ENCODE data around the gene ARHGEF18. TPM values are rescaled to one million over a fixed set of nuclear protein-coding genes. Genes with fewer than 3 reads are reported as not detected.

The ARHGEF18 gene
- total RNA-seq, 4 donors from 2014 or later = 19.9 to 58.5 (median 31.9) TPM

- H3K27me3 ChIP-seq = no peaks in the 10 kb centered on the region
- 81 to 83% methylated on average over 14 of the region's 14 CpGs for WGBS, 2 donors
- no peaks in the 10 kb centered on the region for H3K9me3 ChIP-seq
- peak overlapping the region in 1 of 4 donors; percentile 17 for H3K27ac ChIP-seq
- no peak for TF ChIP-seq POLR2A (IDR thresholded peaks at IDR 0.05)
- H3K4me3 ChIP-seq = no peak overlapping the region
- H3K4me1 ChIP-seq = peaks cover 0 to 18% (median 9%) of the 10 kb centered on the region in 4 donors
- peaks cover 0 to 35% (median 0%) of the 10 kb centered on the region in 3 donors for H3K36me3 ChIP-seq
- no peak for DNase-seq (ENCODE audit: low spot score in 2 of 2)
These were observed 42.5 kb downstream of the ARHGEF18 start for GRCh38 chr19:7391218-7391670.

DNA sequence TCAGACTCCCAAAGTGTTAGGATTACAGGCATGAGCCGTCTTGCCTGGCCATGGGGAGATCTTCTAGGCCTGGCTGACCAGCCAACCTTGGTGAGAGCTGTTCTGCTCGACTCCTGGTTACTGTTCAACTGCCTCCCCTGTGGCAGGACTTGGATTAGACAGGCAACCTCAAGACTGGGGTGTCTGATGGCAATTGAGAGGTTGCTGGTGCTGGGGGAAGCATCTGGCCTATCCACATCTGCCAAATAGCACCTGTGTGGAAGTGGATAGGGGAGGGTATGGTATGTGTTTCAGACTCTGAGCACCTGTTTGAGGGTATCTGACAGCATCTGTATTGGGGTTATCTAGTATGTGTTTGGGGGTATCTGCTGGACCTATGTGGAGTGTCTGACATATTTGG is 44.7 kb downstream of the ARHGEF18 start:
- no peak overlapping the region for H3K27ac ChIP-seq
- H3K4me3 ChIP-seq = no peak overlapping the region
- H3K4me1 ChIP-seq = peaks cover 0 to 32% (median 12%) of the 10 kb centered on the region in 4 donors
- H3K9me3 ChIP-seq = no peaks in the 10 kb centered on the region
- TF ChIP-seq POLR2A (IDR thresholded peaks at IDR 0.05) = no peak
- TF ChIP-seq, protein P1, sequence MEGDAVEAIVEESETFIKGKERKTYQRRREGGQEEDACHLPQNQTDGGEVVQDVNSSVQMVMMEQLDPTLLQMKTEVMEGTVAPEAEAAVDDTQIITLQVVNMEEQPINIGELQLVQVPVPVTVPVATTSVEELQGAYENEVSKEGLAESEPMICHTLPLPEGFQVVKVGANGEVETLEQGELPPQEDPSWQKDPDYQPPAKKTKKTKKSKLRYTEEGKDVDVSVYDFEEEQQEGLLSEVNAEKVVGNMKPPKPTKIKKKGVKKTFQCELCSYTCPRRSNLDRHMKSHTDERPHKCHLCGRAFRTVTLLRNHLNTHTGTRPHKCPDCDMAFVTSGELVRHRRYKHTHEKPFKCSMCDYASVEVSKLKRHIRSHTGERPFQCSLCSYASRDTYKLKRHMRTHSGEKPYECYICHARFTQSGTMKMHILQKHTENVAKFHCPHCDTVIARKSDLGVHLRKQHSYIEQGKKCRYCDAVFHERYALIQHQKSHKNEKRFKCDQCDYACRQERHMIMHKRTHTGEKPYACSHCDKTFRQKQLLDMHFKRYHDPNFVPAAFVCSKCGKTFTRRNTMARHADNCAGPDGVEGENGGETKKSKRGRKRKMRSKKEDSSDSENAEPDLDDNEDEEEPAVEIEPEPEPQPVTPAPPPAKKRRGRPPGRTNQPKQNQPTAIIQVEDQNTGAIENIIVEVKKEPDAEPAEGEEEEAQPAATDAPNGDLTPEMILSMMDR (IDR thresholded peaks at IDR 0.05) = no peak
- TF ChIP-seq EP300 (IDR thresholded peaks at IDR 0.05) = no peak
- no peaks in the 10 kb centered on the region for H3K27me3 ChIP-seq
- WGBS, 2 donors = 54 to 64% methylated on average over 2 of the region's 2 CpGs
- H3K36me3 ChIP-seq = peaks cover 0 to 13% (median 0%) of the 10 kb centered on the region in 3 donors
- no peak for DNase-seq (ENCODE audit: low spot score in 2 of 2)

GRCh38 chr19:7393939-7394730 is 45.4 kb downstream of the ARHGEF18 start:
- Histone ChIP-seq H3K9me3 (no peaks in the 10 kb centered on the region), H3K27ac (peak overlapping the region; percentile 5 to 87 (median 75)), H3K27me3 (no peaks in the 10 kb centered on the region), H3K4me1 (peaks cover 0 to 37% (median 14%) of the 10 kb centered on the region in 4 donors), H3K4me3 (peak overlapping the region; percentile 77 to 98 (median 96)), H3K36me3 (peaks cover 0 to 10% (median 0%) of the 10 kb centered on the region in 3 donors)
- 9% methylated on average over 13 of the region's 13 CpGs for WGBS, 2 donors
- DNase-seq (ENCODE audit: low spot score in 2 of 2) = no peak
- TF ChIP-seq POLR2A (IDR thresholded peaks at IDR 0.05) = no peak
- TF ChIP-seq, protein P1 (IDR thresholded peaks at IDR 0.05) = no peak
- no peak for TF ChIP-seq EP300 (IDR thresholded peaks at IDR 0.05)

GRCh38 chr19:7394731-7395359 is 46.1 kb downstream of the ARHGEF18 start:
- Histone ChIP-seq H3K9me3 (no peaks in the 10 kb centered on the region), H3K4me3 (peak overlapping the region; percentile 77 to 98 (median 96)), H3K27ac (peak overlapping the region; percentile 5 to 87 (median 75)), H3K36me3 (peaks cover 0 to 5% (median 0%) of the 10 kb centered on the region in 3 donors), H3K4me1 (peaks cover 0 to 37% (median 14%) of the 10 kb centered on the region in 4 donors), H3K27me3 (no peaks in the 10 kb centered on the region)
- DNase-seq (ENCODE audit: low spot score in 2 of 2) = peak; percentile 71 to 75
- WGBS, 2 donors = 0% methylated on average over 30 to 50 of the region's 61 CpGs
- TF ChIP-seq EP300 (IDR thresholded peaks at IDR 0.05) = peak; percentile 84 to 85
- TF ChIP-seq, protein P1 (IDR thresholded peaks at IDR 0.05) = peak in 1 of 5 experiments; percentile 30
- peak; percentile 37 to 62 for TF ChIP-seq POLR2A (IDR thresholded peaks at IDR 0.05)

DNA sequence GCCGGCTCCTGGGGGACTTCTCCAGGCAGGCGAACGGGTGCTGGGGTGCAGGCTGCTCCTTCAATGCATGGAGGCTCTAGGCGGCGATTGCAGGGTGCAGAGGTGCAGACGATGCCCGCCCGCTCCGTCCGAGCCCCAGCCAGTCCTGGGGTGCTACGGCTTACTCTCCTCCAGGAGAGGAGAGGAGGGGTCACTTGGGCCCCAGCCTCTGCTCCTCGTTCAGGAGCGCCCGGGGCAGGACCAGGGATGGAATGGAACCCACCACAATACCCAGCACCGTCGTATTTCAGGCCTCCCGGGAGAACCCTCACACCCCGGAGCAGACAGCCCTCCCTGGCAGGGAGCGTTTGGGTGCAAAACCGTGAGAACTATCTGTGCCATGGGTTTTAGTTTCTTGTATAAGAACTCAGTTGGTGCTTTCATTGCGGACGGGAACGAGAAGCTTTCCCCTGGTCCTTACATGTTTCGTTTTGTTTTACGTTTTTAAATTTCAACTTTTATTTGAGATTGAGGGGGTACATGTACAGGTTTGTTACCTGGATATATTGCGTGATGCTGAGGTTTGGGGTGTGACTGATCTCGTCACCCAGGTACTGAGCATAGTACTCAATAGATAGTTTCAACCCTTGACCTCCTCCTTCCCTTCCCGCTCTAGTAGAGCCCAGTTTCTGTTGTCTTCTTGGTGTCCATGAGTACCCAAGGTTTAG is 46.8 kb downstream of the ARHGEF18 start:
- TF ChIP-seq EP300 (IDR thresholded peaks at IDR 0.05) (no peak), POLR2A (IDR thresholded peaks at IDR 0.05) (no peak)
- TF ChIP-seq, protein P1 (IDR thresholded peaks at IDR 0.05) = no peak
- Histone ChIP-seq H3K4me3 (peak overlapping the region; percentile 77 to 98 (median 96)), H3K36me3 (no peaks in the 10 kb centered on the region), H3K9me3 (no peaks in the 10 kb centered on the region), H3K27ac (peak overlapping the region in 3 of 4 donors; percentile 28 to 87 (median 86)), H3K27me3 (no peaks in the 10 kb centered on the region), H3K4me1 (peaks cover 0 to 37% (median 14%) of the 10 kb centered on the region in 4 donors)
- no peak for DNase-seq (ENCODE audit: low spot score in 2 of 2)
- 3 to 7% methylated on average over 13 to 19 of the region's 28 CpGs for WGBS, 2 donors
